GM18951 (cell line): ENCODE results near the gene RILPL2.
"Not testable (repeated sequence)": the region's sequence is repeated elsewhere in the genome, so short reads cannot be mapped to it uniquely, and the experiment has no call there.

ENCODE experiments used
- POLR2A ChIP-seq: IDR thresholded peaks from 4 replicates; pipeline ENCODE4 v1.6.1; 2011; ENCODE audit warnings: mild to moderate bottlenecking; ENCODE audit not compliant: insufficient read length, insufficient read depth; ENCODE audit errors: extremely low read depth
- in situ Hi-C: fragments of 300-500 bp; cut with MboI; formaldehyde crosslinking; loops from one replicate; pipeline ENCODE4 v1.12.0; 2022; ENCODE audit warnings: low sequenced_read_pairs, mixed read lengths, inconsistent platforms; ENCODE audit not compliant: unreplicated experiment

RILPL2 gene

DNA sequence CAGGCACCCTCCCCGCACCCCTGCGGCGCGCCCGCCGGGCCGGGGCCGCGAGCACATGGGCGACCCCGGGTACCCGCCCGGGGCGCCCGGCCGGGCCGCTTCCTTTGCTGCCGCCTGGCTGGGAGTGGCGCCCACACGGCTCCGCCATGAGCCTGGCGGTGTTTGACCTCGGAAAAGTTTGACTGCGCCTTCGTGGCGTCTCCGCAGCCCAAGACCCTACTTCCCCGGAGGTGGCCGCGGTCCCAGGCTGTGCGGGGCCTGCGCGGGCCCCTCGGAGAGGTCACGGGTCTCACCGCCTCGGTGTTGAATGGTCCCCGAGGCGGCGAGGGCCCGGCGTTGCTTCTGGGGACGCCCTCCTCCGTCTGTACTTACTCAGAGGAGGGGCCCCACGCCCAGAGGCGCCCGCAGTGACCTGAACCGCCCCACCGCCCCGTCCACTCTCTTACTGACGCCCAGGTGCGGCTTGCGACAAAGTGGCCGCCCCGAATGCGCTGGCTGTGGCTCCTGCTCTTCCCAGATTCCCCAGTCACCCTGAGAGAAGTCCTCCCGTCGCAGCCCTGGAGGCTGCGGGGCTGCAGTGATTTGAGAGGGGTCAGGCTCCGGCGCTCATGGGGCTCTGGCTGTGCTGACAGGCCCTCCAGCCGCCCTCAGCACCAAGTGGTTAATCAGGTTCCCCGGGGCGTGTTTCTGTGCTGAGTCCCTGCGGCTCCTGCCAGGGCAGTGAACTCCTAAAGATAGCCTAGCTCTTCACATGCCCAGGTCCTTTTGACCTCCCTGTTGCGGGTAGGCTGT lies 46.7 kb downstream of the RILPL2 start:
- TF ChIP-seq POLR2A: peak; percentile 24
- in situ Hi-C loops: no loop called here

DNA sequence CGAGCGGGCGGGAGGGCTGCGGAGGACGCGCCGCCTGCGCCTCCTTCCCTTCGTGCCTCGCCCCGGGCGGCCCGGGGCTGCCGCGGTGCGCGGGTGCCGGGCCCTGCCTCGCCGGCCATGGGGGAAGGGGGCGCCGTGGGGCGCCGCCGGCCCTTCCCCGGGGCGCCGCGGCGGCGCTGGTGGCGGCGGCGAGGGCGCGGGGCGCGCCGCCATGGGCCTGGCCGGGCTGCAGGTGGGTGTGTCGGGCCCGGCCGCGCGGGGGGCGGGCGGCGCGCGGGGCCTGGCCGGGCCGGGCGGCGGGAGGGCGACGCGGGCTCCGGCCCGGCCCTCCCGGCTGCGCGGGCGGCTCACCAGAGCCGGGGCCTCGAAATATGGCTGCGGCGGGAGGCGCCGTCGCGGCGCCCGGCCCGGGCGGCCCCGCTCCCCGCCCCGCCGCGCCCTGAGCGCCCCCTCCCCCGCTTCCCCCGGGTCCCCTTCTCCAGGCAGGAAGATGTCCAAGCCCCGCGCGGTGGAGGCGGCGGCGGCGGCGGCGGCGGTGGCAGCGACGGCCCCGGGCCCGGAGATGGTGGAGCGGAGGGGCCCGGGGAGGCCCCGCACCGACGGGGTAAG lies 47.4 kb downstream of the RILPL2 start:
- in situ Hi-C loops: no loop called here
- TF ChIP-seq POLR2A: peak; percentile 37

DNA sequence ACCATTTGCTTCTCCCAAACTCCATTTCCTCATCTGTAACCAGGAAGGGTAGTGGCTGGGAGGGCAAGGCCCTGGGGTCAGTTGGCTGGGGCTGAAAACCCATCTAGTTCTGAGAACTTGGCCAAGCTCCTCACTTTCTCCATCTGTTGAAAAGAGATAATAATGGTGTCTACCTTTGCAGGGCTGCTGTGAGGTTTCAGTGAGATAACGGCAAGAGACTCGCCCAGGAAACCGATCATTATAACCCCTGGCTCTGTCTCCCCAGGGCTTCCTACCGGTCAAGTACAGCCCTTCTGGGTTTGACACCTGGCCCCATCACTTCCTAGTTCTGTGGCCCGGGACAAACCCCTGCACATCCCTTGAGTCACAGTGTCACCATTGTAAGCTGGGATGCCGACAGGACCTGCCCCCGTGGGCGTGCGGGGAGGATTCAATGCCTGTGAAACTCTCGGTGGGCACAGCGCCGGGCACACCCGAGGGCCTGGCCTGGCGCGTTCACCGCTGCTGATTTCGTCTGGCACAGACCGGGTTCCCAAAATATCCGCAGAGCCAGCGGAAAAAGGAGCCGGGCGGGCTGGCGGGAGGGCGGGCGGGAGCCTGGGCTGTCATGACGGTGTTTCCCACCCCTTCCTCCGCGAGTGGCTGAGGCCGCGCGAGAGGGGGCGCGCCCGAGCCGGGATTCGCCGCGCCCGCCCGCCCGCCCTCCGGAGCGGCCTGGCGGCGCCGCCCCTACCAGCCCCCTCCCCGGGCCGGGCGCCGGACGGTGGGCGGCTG lies 48.1 kb downstream of the RILPL2 start:
- in situ Hi-C loops: no loop called here
- TF ChIP-seq POLR2A: no peak

GRCh38 chr12:123387508-123388176 lies 48.8 kb downstream of the RILPL2 start:
- in situ Hi-C loops: no loop called here
- no peak for TF ChIP-seq POLR2A

GRCh38 chr12:123385536-123385935 lies 50.9 kb downstream of the RILPL2 start:
- in situ Hi-C loops: not testable (repeated sequence)

GRCh38 chr12:123384994-123385376 lies 51.5 kb downstream of the RILPL2 start:
- no peak for TF ChIP-seq POLR2A
- in situ Hi-C loops: no loop called here

GRCh38 chr12:123384318-123384993 lies 52.0 kb downstream of the RILPL2 start:
- in situ Hi-C loops: no loop called here
- TF ChIP-seq POLR2A: no peak

DNA sequence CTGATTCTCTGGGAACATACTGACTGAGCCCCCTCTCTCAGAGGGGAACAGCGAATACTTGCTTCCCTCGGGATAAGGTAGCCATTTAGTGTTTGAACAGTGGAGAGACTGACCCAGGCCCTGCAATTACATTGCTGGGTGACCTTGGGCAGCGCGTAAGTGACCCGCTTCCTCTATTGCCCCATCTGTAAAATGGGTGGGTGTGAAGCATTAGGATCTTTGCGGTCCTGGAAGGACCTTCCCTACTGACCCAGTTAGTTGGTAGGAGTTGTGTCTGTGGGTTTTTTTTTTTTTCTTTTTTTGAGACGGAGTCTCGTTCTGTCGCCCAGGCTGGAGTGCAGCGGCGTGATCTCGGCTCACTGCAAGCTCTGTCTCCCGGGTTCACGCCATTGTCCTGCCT lies 53.8 kb downstream of the RILPL2 start:
- in situ Hi-C loops: no loop called here
- TF ChIP-seq POLR2A: no peak

- in situ Hi-C loops: no loop called here
- no peak for TF ChIP-seq POLR2A
Observed at GRCh38 chr12:123379391-123379790, 57.1 kb downstream of the RILPL2 start.

- in situ Hi-C loops: not testable (repeated sequence)
Observed at GRCh38 chr12:123372415-123372814, 64.1 kb downstream of the RILPL2 start.

DNA sequence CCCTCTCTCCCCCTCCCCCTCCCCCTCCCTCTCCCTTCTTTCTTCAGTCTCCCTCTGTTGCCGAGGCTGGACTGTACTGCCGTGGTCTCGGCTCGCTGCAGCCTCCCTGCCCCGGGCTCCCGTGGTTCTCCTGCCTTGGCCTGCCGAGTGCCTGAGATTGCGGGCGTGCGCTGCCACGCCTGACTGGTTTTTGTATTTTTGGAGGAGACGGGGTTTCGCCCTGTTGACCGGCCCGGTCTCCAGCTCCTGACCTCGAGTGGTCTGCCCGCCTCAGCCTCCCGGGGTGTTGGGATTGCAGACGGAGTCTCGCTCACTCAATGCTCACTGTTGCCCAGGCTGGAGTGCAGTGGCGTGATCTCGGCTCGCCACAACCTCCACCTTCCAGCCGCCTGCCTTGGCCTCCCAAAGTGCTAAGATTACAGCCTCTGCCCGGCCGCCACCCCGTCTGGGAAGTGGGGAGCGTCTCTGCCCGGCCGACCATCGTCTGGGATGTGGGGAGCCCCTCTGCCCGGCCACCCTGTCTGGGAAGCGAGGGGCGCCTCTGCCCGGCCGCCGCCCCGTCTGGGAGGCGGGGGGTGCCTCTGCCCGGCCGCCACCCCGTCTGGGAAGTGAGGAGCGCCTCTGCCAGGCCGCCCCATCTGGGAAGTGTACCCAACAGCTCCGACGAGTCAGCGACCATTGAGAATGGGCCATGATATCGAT lies 64.7 kb downstream of the RILPL2 start:
- in situ Hi-C loops: not testable (repeated sequence)

- in situ Hi-C loops: no loop called here
- TF ChIP-seq POLR2A: no peak
Observed at GRCh38 chr12:123369229-123369628, 67.3 kb downstream of the RILPL2 start.

DNA sequence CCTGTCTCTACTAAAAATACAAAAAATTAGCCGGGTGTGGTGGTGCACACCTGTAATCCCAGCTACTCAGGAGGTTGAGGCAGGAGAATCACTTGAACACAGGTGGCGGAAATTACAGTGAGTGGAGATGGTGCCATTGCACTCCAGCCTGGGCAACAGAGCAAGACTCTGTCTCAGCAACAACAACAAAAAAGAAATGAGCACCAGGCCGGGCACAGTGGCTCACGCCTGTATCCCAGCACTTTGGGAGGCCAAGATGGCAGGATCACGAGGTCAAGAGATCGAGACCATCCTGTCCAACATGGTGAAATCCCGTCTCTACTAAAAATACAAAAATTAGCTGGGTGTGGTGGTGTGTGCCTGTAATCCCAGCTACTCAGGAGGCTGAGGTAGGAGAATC lies 68.1 kb downstream of the RILPL2 start:
- in situ Hi-C loops: not testable (repeated sequence)
